IMR-90 (cell line): Measurements from ENCODE around the gene CD300LB.

ENCODE experiments used
- POLR2A ChIP-seq: IDR thresholded peaks from 2 replicates; pipeline ENCODE4 v1.6.1; 2012; ENCODE audit warnings: mild to moderate bottlenecking, low read depth, low read length
- RAD21 ChIP-seq: IDR thresholded peaks from 2 replicates; pipeline ENCODE4 v1.6.1; 2012; ENCODE audit warnings: low read length, improper control_type of control experiment
- TF ChIP-seq, protein P1 (sequence below): conservative IDR thresholded peaks from 2 replicates; pipeline ENCODE4 v1.5.1; 2012; ENCODE audit warnings: mild to moderate bottlenecking, low read depth, low read length, improper control_type of control experiment

- TF ChIP-seq, protein P1, sequence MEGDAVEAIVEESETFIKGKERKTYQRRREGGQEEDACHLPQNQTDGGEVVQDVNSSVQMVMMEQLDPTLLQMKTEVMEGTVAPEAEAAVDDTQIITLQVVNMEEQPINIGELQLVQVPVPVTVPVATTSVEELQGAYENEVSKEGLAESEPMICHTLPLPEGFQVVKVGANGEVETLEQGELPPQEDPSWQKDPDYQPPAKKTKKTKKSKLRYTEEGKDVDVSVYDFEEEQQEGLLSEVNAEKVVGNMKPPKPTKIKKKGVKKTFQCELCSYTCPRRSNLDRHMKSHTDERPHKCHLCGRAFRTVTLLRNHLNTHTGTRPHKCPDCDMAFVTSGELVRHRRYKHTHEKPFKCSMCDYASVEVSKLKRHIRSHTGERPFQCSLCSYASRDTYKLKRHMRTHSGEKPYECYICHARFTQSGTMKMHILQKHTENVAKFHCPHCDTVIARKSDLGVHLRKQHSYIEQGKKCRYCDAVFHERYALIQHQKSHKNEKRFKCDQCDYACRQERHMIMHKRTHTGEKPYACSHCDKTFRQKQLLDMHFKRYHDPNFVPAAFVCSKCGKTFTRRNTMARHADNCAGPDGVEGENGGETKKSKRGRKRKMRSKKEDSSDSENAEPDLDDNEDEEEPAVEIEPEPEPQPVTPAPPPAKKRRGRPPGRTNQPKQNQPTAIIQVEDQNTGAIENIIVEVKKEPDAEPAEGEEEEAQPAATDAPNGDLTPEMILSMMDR, result no peak
- TF ChIP-seq RAD21, result no peak
- no peak for TF ChIP-seq POLR2A
Observed at GRCh38 chr17:74525465-74525725, 5.9 kb downstream of the CD300LB start.
